ENCODE data around the gene NOG.

Gene NOG

GRCh38 chr17:56593646-56594319, at the start of gene NOG:
NOG (plus strand) TSS chr17:56593699; CDS start chr17:56594224, 525 bp downstream.
- peak; percentile 82 for DNase-seq (ENCODE audit: low spot score)

GRCh38 chr17:56545106-56545505, 48.4 kb upstream of the NOG start:
- DNase-seq (ENCODE audit: low spot score), result no peak

GRCh38 chr17:56545930-56546329, 47.6 kb upstream of the NOG start:
- DNase-seq (ENCODE audit: low spot score), result no peak

- DNase-seq (ENCODE audit: low spot score), result no peak
These were observed 44.8 kb upstream of the NOG start for GRCh38 chr17:56548661-56549060.

GRCh38 chr17:56549501-56549900, 44.0 kb upstream of the NOG start:
- DNase-seq (ENCODE audit: low spot score), result no peak

GRCh38 chr17:56557682-56558081, 35.8 kb upstream of the NOG start:
- no peak for DNase-seq (ENCODE audit: low spot score)

GRCh38 chr17:56558088-56558487, 35.4 kb upstream of the NOG start:
- DNase-seq (ENCODE audit: low spot score), result no peak

GRCh38 chr17:56570199-56570598, 23.3 kb upstream of the NOG start:
- DNase-seq (ENCODE audit: low spot score), result no peak

GRCh38 chr17:56571456-56571855, 22.0 kb upstream of the NOG start:
- DNase-seq (ENCODE audit: low spot score), result no peak

GRCh38 chr17:56577190-56577842, 16.2 kb upstream of the NOG start:
- no peak for DNase-seq (ENCODE audit: low spot score)

GRCh38 chr17:56577843-56578204, 15.7 kb upstream of the NOG start:
- no peak for DNase-seq (ENCODE audit: low spot score)

- DNase-seq (ENCODE audit: low spot score), result no peak
These were observed 11.6 kb upstream of the NOG start for GRCh38 chr17:56581635-56582627.

- DNase-seq (ENCODE audit: low spot score), result no peak
These were observed 9.7 kb upstream of the NOG start for GRCh38 chr17:56583772-56584171.

GRCh38 chr17:56587298-56587697, 6.2 kb upstream of the NOG start:
- no peak for DNase-seq (ENCODE audit: low spot score)

- DNase-seq (ENCODE audit: low spot score), result peak; percentile 82
These were observed 913 bp upstream of the NOG start for GRCh38 chr17:56592487-56593085.

GRCh38 chr17:56593086-56593645, 333 bp upstream of the NOG start:
- DNase-seq (ENCODE audit: low spot score), result peak; percentile 76

- DNase-seq (ENCODE audit: low spot score), result peak; percentile 68
These were observed 1.0 kb downstream of the NOG start for GRCh38 chr17:56594320-56595107.

- DNase-seq (ENCODE audit: low spot score), result no peak
These were observed 1.6 kb downstream of the NOG start for GRCh38 chr17:56595108-56595418.

- no peak for DNase-seq (ENCODE audit: low spot score)
These were observed 2.6 kb downstream of the NOG start for GRCh38 chr17:56595831-56596690.

Data from left forelimb (tissue), 1 donor.